Prostate gland (tissue), 2 donors: ENCODE measurements around the gene ADD2. TPM values are rescaled to one million over a fixed set of nuclear protein-coding genes. Genes with fewer than 3 reads are reported as not detected.

Experiments used
- DNase-seq: peaks from one replicate; pipeline ENCODE4 v3.0.0-alpha.2; 2019; ENCODE audit warnings: low spot score
- H3K27ac ChIP-seq, 2 donors: fragments of 200-600 bp; sonication (generic); 2 replicates each; pipeline ENCODE4 v1.5.1; 2017 to 2019
- H3K27me3 ChIP-seq: fragments of 200-600 bp; sonication (generic); replicated peaks from 2 replicates; pipeline ENCODE4 v1.5.1; 2019; ENCODE audit not compliant: insufficient read depth
- H3K36me3 ChIP-seq, 2 donors: fragments of 200-600 bp; sonication (generic); 1 replicate in 1 of 2; 2 replicates in 1 of 2; pipeline versions ENCODE4 v1.5.1 to v1.8.1; 2017 to 2019
- H3K4me1 ChIP-seq: fragments of 200-600 bp; sonication (generic); replicated peaks from 2 replicates; pipeline ENCODE4 v1.5.1; 2019
- H3K4me3 ChIP-seq, 2 donors: fragments of 200-600 bp; sonication (generic); 2 replicates each; pipeline ENCODE4 v1.5.1; 2017 to 2019
- H3K9me3 ChIP-seq: fragments of 200-600 bp; sonication (generic); 2 replicates; pipeline ENCODE4 v1.5.1; 2017
- CTCF ChIP-seq, 4 experiments: fragments of 200-600 bp in 2 of 4; fragments of 450-650 bp in 2 of 4; sonication (generic) in 2 of 4; IDR thresholded peaks; 1 replicate in 3 of 4; 2 replicates in 1 of 4; pipeline ENCODE4 v1.5.1; 2016 to 2019; ENCODE audit warnings: antibody characterized with exemption in 4 of 4, mild to moderate bottlenecking in 2 of 4, moderate library complexity in 2 of 4
- POLR2A ChIP-seq: fragments of 450-650 bp; IDR thresholded peaks from one replicate; pipeline ENCODE4 v1.6.1; 2016; ENCODE audit warnings: antibody characterized with exemption, mild to moderate bottlenecking
- POLR2AphosphoS5 ChIP-seq: sonication (generic); formaldehyde crosslinking; IDR thresholded peaks from one replicate; pipeline ENCODE4 v1.6.1; 2017; ENCODE audit warnings: antibody characterized with exemption
- WGBS: methylation state at CpG from one replicate; pipeline ENCODE4 v1.1.5; 2018; 5-methylcytosine and 5-hydroxymethylcytosine counted together
- intact Hi-C: fragments of 100-400 bp; cut with DNase I; formaldehyde crosslinking; loops from one replicate; pipeline ENCODE4 v1.14.2; 2022
- total RNA-seq, 2 donors: library from RNA; depleted of rRNA; stranded (reverse); fragments of >200 nt; gene quantifications; one replicate each; pipeline ENCODE4 v1.1.0, GENCODE V29; 2016

The ADD2 gene
- total RNA-seq, 2 donors from 2014 or later = 0.32 to 3.1 TPM

GRCh38 chr2:70775141-70775540 is 7.1 kb upstream of the ADD2 start:
- 48% methylated on average over 2 of the region's 2 CpGs for WGBS
- H3K9me3 ChIP-seq = no peaks in the 10 kb centered on the region
- TF ChIP-seq POLR2A (no peak), POLR2AphosphoS5 (no peak), CTCF (IDR thresholded peaks at IDR 0.05) (no peak)
- no peaks in the 10 kb centered on the region for H3K36me3 ChIP-seq
- H3K27me3 ChIP-seq = no peaks in the 10 kb centered on the region
- H3K4me3 ChIP-seq = no peak overlapping the region
- intact Hi-C loops = no loop called here
- H3K27ac ChIP-seq = no peak overlapping the region
- no peaks in the 10 kb centered on the region for H3K4me1 ChIP-seq
- no peak for DNase-seq

GRCh38 chr2:70772486-70773155 is 4.6 kb upstream of the ADD2 start:
- Histone ChIP-seq H3K27me3 (peaks cover 2% of the 10 kb centered on the region), H3K4me1 (peaks cover 3% of the 10 kb centered on the region), H3K9me3 (no peaks in the 10 kb centered on the region), H3K4me3 (no peak overlapping the region), H3K27ac (no peak overlapping the region), H3K36me3 (no peaks in the 10 kb centered on the region)
- DNase-seq = no peak
- no peak for TF ChIP-seq POLR2A
- TF ChIP-seq CTCF (IDR thresholded peaks at IDR 0.05) = no peak
- TF ChIP-seq POLR2AphosphoS5 = no peak
- 73% methylated on average over 2 of the region's 2 CpGs for WGBS
- intact Hi-C loops = no loop called here

GRCh38 chr2:70771446-70771845 is 3.4 kb upstream of the ADD2 start:
- Histone ChIP-seq H3K27me3 (peaks cover 14% of the 10 kb centered on the region), H3K4me3 (no peak overlapping the region), H3K4me1 (peaks cover 5% of the 10 kb centered on the region), H3K27ac (no peak overlapping the region), H3K9me3 (no peaks in the 10 kb centered on the region), H3K36me3 (no peaks in the 10 kb centered on the region)
- intact Hi-C loops = no loop called here
- 92% methylated on average over 2 of the region's 2 CpGs for WGBS
- TF ChIP-seq CTCF (IDR thresholded peaks at IDR 0.05) = no peak
- TF ChIP-seq POLR2A = no peak
- DNase-seq = no peak

- no peak for DNase-seq
- TF ChIP-seq POLR2A (no peak), POLR2AphosphoS5 (no peak), CTCF (IDR thresholded peaks at IDR 0.05) (no peak)
- WGBS = 46% methylated on average over 2 of the region's 2 CpGs
- Histone ChIP-seq H3K27ac (no peak overlapping the region), H3K36me3 (no peaks in the 10 kb centered on the region), H3K9me3 (no peaks in the 10 kb centered on the region), H3K27me3 (peaks cover 15% of the 10 kb centered on the region), H3K4me1 (peaks cover 5% of the 10 kb centered on the region), H3K4me3 (no peak overlapping the region)
- intact Hi-C loops = no loop called here
These were observed 1.4 kb upstream of the ADD2 start for GRCh38 chr2:70769450-70769849.

GRCh38 chr2:70768590-70769085 is 638 bp upstream of the ADD2 start:
- intact Hi-C loops = no loop called here
- Histone ChIP-seq H3K9me3 (no peaks in the 10 kb centered on the region), H3K36me3 (no peaks in the 10 kb centered on the region), H3K27ac (no peak overlapping the region), H3K27me3 (peaks cover 20% of the 10 kb centered on the region), H3K4me3 (no peak overlapping the region), H3K4me1 (peaks cover 5% of the 10 kb centered on the region)
- DNase-seq = no peak
- WGBS = 60% methylated on average over 7 of the region's 7 CpGs
- TF ChIP-seq POLR2A (no peak), CTCF (IDR thresholded peaks at IDR 0.05) (no peak), POLR2AphosphoS5 (no peak)
